BLaER1 treated with 17β-estradiol and CSF1 and Interleukin-3, amounts not matched to agents 10 nM and 100 nM (cell line): ENCODE measurements around the gene HOXB1.

ENCODE experiments used
- H3K27ac ChIP-seq, 11 experiments: shearing (Covaris generic); formaldehyde crosslinking; 2 replicates each; pipeline ENCODE4 v1.8.1; 2022
- H3K27me3 ChIP-seq, 11 experiments: shearing (Covaris generic); formaldehyde crosslinking; 2 replicates each; pipeline ENCODE4 v1.8.1; 2022
- H3K36me3 ChIP-seq, 11 experiments: shearing (Covaris generic); formaldehyde crosslinking; 2 replicates each; pipeline ENCODE4 v1.8.1; 2022
- H3K4me1 ChIP-seq, 10 experiments: shearing (Covaris generic); formaldehyde crosslinking; 2 replicates each; pipeline ENCODE4 v1.8.1; 2022
- H3K4me2 ChIP-seq, 11 experiments: shearing (Covaris generic); formaldehyde crosslinking; 2 replicates each; pipeline ENCODE4 v1.8.1; 2022
- H3K4me3 ChIP-seq, 10 experiments: shearing (Covaris generic); formaldehyde crosslinking; 2 replicates each; pipeline ENCODE4 v1.8.1; 2022
- H3K9ac ChIP-seq, 11 experiments: shearing (Covaris generic); formaldehyde crosslinking; 2 replicates each; pipeline ENCODE4 v1.8.1; 2022
- H3K9me3 ChIP-seq, 11 experiments: shearing (Covaris generic); formaldehyde crosslinking; replicated peaks in 1 of 11; 2 replicates each; pipeline ENCODE4 v1.8.1; 2022
- H4K20me1 ChIP-seq, 11 experiments: shearing (Covaris generic); formaldehyde crosslinking; 2 replicates each; pipeline ENCODE4 v1.8.1; 2022
- Cebpa-rat ChIP-seq, 11 experiments: shearing (Covaris generic); IDR thresholded peaks; 2 replicates each; pipeline ENCODE4 v1.8.1; 2022

The HOXB1 gene

GRCh38 chr17:48551596-48552465, 21.0 kb upstream of the HOXB1 start:
- H3K9me3 ChIP-seq = no peaks in the 10 kb centered on the region
- H3K4me1 ChIP-seq = no peaks in the 10 kb centered on the region
- H3K27ac ChIP-seq = no peak overlapping the region
- H4K20me1 ChIP-seq = peaks cover 0 to 67% (median 33%) of the 10 kb centered on the region in 11 experiments; a peak in 16 of 22 replicates
- no peak for TF ChIP-seq Cebpa-rat (IDR thresholded peaks at IDR 0.05)
- no peak overlapping the region for H3K4me3 ChIP-seq
- peaks cover 90 to 100% (median 97%) of the 10 kb centered on the region in 11 experiments for H3K27me3 ChIP-seq
- no peaks in the 10 kb centered on the region for H3K36me3 ChIP-seq
- no peak overlapping the region for H3K4me2 ChIP-seq
- no peak overlapping the region for H3K9ac ChIP-seq

- Histone ChIP-seq H3K9me3 (no peaks in the 10 kb centered on the region), H3K4me3 (no peak overlapping the region), H3K27me3 (peaks cover 90 to 100% (median 97%) of the 10 kb centered on the region in 11 experiments), H3K4me2 (no peak overlapping the region), H3K9ac (no peak overlapping the region), H3K27ac (no peak overlapping the region), H3K4me1 (no peaks in the 10 kb centered on the region), H4K20me1 (peaks cover 0 to 67% (median 33%) of the 10 kb centered on the region in 11 experiments; a peak in 16 of 22 replicates), H3K36me3 (no peaks in the 10 kb centered on the region)
- no peak for TF ChIP-seq Cebpa-rat (IDR thresholded peaks at IDR 0.05)
These were observed 20.4 kb upstream of the HOXB1 start for GRCh38 chr17:48551214-48551555.

DNA sequence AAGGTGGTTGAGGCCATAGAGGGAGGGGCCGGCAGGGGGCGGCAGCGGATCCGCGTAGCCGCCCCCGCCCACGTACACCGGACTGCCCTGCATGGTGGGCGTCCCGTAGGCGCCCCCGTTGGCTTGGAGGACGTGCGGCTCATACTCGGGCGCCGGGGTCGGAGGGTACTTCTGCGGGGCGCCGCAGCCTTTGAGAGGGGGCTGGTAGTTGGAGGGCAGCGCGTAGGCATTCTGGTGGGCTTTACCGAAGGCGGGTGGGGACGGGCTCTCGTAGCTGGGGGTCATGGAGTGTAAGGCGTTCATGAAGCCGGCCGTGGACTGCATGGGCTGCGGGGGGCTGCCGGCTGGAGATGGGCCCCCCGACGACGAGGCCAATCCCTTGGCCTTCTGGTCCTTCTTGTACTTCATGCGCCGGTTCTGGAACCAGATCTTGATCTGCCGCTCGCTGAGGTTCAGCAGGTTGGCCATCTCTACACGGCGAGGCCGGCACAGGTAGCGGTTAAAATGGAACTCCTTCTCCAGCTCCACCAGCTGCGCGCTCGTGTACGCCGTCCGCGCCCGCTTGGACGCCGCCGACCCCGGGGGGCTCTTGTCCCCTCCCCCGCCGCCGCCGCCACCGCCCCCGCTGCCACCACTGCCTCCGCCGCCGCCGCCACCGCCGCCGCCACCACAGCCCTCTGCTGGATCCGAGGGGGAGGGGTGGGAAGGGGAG, 19.8 kb upstream of the HOXB1 start:
- no peaks in the 10 kb centered on the region for H3K4me1 ChIP-seq
- peaks cover 0 to 67% (median 35%) of the 10 kb centered on the region in 11 experiments; a peak in 16 of 22 replicates for H4K20me1 ChIP-seq
- H3K9ac ChIP-seq = no peak overlapping the region
- H3K4me2 ChIP-seq = no peak overlapping the region
- peaks cover 90 to 100% (median 97%) of the 10 kb centered on the region in 11 experiments for H3K27me3 ChIP-seq
- no peaks in the 10 kb centered on the region for H3K9me3 ChIP-seq
- H3K4me3 ChIP-seq = no peak overlapping the region
- no peak overlapping the region for H3K27ac ChIP-seq
- H3K36me3 ChIP-seq = no peaks in the 10 kb centered on the region
- no peak for TF ChIP-seq Cebpa-rat (IDR thresholded peaks at IDR 0.05)

DNA sequence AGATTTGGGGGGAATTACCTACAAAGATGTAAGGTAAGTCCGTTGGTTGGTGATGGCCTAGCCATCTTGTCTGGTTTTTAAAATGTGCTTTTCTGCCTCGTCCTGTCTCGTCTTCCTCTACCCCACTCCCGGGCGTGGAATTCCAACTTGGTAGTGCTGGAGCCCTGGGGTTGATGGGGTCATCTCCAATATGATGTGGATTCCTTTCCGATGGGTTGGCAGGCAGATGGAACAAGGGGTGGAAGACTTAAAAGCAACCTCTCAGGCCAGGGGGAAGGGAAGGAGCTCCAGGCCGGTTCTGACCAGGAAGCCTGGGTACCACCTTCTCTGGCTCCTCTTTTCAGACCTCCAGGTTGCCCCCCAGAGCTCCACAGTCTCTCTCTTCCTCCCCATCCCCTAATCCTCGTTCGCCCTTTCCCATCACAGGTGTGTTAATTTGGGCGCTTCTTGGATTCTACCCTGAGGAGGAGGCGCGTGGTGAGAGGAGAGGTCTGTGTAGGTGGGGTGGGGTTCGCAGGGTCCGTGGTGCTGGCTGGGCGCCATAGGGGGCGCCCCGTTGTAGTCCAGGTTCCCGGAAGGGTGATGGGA, 19.2 kb upstream of the HOXB1 start:
- Histone ChIP-seq H3K9ac (no peak overlapping the region), H4K20me1 (peaks cover 0 to 73% (median 42%) of the 10 kb centered on the region in 11 experiments; a peak in 17 of 22 replicates), H3K4me3 (no peak overlapping the region), H3K27ac (no peak overlapping the region), H3K4me2 (no peak overlapping the region), H3K4me1 (no peaks in the 10 kb centered on the region), H3K9me3 (no peaks in the 10 kb centered on the region), H3K27me3 (peaks cover 92 to 100% (median 97%) of the 10 kb centered on the region in 11 experiments), H3K36me3 (no peaks in the 10 kb centered on the region)
- no peak for TF ChIP-seq Cebpa-rat (IDR thresholded peaks at IDR 0.05)

- H3K4me1 ChIP-seq = no peaks in the 10 kb centered on the region; a peak in 1 of 20 replicates
- no peak overlapping the region for H3K4me2 ChIP-seq
These were observed 18.4 kb upstream of the HOXB1 start for GRCh38 chr17:48549281-48549630.

GRCh38 chr17:48548523-48549280, 17.9 kb upstream of the HOXB1 start:
- Histone ChIP-seq H3K4me2 (no peak overlapping the region), H3K9me3 (no peaks in the 10 kb centered on the region), H3K4me1 (no peaks in the 10 kb centered on the region; a peak in 1 of 20 replicates), H3K9ac (no peak overlapping the region), H4K20me1 (peaks cover 0 to 71% (median 45%) of the 10 kb centered on the region in 11 experiments; a peak in 16 of 22 replicates), H3K36me3 (no peaks in the 10 kb centered on the region), H3K27ac (no peak overlapping the region), H3K27me3 (peaks cover 92 to 100% (median 97%) of the 10 kb centered on the region in 11 experiments), H3K4me3 (no peak overlapping the region)
- TF ChIP-seq Cebpa-rat (IDR thresholded peaks at IDR 0.05) = no peak

More at GRCh38 chr17:48549281-48549630, 18.4 kb upstream of the HOXB1 start:
- TF ChIP-seq Cebpa-rat (IDR thresholded peaks at IDR 0.05) = no peak
- H3K36me3 ChIP-seq = no peaks in the 10 kb centered on the region
- peaks cover 0 to 71% (median 43%) of the 10 kb centered on the region in 11 experiments; a peak in 17 of 22 replicates for H4K20me1 ChIP-seq
- H3K4me3 ChIP-seq = no peak overlapping the region
- no peaks in the 10 kb centered on the region for H3K9me3 ChIP-seq
- H3K9ac ChIP-seq = no peak overlapping the region
- H3K27me3 ChIP-seq = peaks cover 92 to 100% (median 97%) of the 10 kb centered on the region in 11 experiments
- H3K27ac ChIP-seq = no peak overlapping the region

- Histone ChIP-seq H3K9me3 (no peaks in the 10 kb centered on the region; a peak in 1 of 22 replicates), H3K27me3 (peaks cover 92 to 100% (median 97%) of the 10 kb centered on the region in 11 experiments), H3K4me1 (peaks cover 0 to 6% (median 0%) of the 10 kb centered on the region in 10 experiments; a peak in 4 of 20 replicates), H4K20me1 (peaks cover 0 to 74% (median 46%) of the 10 kb centered on the region in 11 experiments; a peak in 18 of 22 replicates), H3K27ac (no peak overlapping the region), H3K4me3 (no peak overlapping the region), H3K9ac (no peak overlapping the region), H3K4me2 (no peak overlapping the region), H3K36me3 (no peaks in the 10 kb centered on the region)
- TF ChIP-seq Cebpa-rat (IDR thresholded peaks at IDR 0.05) = no peak
These were observed 17.2 kb upstream of the HOXB1 start for GRCh38 chr17:48547808-48548522.
